HS-27A (cell line): ENCODE data around the gene DTX1.

ENCODE experiments used
- DNase-seq: peaks from one replicate; pipeline ENCODE4 v3.0.0-alpha.2; 2012; ENCODE audit warnings: low read depth, missing footprints

The DTX1 gene

DNA sequence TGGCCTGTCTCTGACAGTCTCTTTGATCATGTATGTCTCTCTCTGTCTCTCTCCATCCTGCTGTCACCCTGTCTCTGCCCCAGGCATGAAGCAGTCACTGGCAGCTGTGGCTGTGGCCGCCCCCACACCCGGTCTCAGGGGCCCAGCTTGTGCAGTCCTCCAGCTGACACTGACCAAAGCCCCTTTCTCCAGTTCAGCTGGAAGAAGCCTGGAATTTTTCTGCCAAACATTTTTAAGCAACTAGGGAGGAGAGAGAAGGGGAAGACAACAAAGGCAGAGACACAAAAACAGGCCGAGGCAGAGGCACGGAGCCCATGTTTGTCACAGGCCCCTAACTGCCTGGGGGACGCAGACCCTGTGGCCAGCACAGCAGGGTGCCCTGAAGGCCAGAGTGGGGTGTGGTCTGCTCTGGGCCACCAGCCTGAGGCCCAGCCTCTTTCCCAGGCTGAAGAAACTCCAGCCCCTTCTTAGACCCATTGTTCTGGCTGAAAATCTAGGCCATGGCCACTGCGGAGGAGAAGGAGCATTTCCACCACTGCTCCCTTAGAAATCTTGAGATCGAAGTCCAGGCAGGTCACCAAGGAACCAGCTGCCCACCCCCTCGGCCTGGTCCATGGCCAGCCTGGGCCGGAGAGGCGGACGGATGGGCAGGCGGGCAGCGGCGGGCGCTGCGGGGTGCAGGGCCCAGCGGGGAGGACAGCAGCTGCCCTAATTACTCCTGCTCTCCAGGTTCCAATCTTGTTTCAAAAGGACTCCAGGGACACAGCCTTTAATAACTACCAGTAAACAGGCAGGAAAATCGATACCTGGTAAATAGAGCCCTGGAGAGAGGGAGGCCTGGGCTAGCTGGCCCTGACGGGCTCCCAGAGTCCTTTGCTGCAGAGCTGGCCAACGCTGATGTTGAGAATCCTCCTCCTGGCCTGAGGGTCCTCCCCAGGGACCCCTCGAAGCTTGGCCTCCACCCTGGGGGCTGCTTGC, 14.9 kb downstream of the DTX1 start:
- no peak for DNase-seq

GRCh38 chr12:113072136-113072535, 15.6 kb downstream of the DTX1 start:
- no peak for DNase-seq

DNA sequence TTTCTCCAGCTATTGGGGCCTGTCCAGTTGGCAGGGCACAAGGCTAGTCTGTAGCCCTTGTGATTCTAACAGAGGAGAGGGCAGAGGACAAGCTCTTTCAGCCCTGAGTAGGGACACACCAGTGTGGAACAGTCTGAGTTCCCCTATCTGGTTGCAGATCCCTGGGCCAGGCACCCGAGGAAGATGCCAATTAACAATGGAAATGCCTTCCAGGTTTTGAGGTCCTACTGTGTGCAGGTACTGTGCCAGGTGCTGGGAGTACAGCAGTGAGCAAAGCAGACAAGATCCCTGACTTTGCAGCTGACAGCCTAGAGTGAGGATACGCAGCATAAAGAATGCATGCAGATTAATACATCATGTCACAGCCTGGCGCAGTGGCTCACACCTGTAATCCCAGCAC, 17.1 kb downstream of the DTX1 start:
- no peak for DNase-seq

DNA sequence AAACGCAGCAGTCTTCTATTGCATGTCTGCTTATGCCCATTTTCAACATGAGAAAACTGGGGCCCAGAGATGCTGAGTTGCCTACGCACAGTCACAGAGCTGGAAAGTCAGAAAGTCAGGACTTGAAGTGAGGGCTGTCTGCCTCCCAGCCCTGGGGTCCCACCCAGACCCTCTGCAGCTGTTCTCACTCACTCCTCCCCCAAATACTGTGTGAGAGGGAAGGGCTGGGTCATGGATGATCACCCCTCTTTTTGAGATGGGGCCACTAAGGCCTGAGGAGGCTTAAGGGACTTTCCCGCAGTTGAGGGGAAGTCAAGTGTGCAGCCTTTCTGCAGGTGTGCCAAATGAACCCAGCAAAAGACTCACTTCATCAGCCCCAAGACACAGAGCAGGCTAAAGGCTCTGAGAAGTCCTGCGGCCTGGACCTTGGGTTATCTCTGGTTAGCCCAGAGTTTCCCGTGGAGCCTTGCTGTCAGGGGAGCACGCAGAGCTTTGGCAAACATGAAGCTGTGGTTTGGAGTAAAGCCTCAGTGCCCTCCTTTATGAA, 18.7 kb downstream of the DTX1 start:
- DNase-seq: no peak

GRCh38 chr12:113077057-113077858, 20.7 kb downstream of the DTX1 start:
- no peak for DNase-seq

GRCh38 chr12:113077859-113078255, 21.3 kb downstream of the DTX1 start:
- no peak for DNase-seq

DNA sequence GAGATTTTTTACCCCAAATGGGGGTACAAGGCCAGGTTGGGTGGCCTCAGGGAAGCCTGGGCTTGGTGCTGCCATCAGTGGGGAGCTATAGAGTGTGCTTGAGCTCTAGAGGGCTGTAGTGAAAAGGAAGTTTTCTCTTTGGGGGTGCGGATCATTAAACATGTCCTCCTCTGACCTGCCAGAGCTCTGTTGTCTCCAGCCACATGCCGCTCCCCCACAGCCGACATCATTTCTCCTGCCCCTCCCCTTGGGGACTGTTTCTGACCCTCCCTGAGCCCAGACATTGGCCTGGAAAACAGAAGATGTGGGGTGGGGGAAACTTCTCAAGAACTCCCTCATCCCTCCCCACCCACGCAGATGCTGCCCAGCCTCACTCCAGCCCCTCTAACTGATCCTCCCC, 25.3 kb downstream of the DTX1 start:
- DNase-seq: no peak

DNA sequence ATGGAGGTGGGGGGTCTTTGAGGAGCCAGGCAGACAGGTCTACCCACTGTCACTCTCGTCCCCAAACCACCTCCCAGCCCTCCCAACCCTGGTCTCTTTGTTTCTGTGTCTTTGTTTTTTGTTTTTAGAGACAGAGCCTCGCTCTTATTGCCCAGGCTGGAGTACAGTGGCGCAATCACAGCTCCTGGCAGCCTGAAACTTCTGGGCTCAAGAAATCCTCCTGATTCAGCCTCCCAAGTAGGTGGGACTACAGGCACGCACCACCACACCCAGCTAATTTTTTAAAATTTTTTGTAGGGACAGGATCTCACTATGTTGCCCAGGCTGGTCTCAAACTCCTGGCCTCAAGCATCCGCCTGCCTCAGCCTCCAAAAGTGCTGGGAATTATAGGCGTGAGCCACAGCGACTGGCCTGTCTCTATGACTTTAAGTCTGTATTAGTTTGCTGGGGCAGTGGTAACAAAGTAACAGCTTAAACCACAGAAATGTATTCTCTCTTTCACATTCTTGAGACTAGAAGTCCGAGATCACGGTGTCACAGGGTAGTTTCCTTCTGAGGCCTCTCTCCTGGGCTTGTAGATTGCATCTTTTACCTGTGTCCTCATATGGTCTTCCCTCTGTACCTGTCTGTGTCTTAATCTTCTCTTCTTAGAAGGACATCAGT, 26.1 kb downstream of the DTX1 start:
- no peak for DNase-seq

- no peak for DNase-seq
Measured at GRCh38 chr12:113083863-113084435, 27.4 kb downstream of the DTX1 start.

GRCh38 chr12:113086249-113087164, 30.0 kb downstream of the DTX1 start:
- no peak for DNase-seq

- DNase-seq: no peak
Measured at GRCh38 chr12:113087193-113087592, 30.7 kb downstream of the DTX1 start.

GRCh38 chr12:113088037-113088436, 31.5 kb downstream of the DTX1 start:
- no peak for DNase-seq

GRCh38 chr12:113088971-113089756, 32.6 kb downstream of the DTX1 start:
- DNase-seq: no peak

- no peak for DNase-seq
Measured at GRCh38 chr12:113089839-113090238, 33.3 kb downstream of the DTX1 start.

DNA sequence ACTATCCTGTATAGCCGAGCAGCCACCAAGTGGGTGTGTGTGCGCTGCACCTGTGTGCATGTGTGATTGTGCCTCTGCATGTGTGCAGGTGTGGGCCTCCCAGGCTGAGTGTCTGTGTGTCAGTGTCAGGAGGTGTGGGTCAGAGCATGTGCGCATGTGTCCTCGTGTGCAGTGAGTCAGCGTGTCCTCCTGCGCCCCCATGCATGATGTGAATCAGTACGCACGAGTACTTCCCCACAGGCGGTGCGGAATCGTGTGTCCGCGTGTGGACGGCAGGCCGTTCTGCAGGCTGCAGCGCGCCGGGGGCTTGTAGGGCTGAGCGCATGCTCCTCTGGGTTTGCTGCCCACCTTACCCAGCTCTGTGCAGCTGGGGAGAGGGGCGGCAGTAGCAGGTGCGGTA, 34.2 kb downstream of the DTX1 start:
- no peak for DNase-seq

DNA sequence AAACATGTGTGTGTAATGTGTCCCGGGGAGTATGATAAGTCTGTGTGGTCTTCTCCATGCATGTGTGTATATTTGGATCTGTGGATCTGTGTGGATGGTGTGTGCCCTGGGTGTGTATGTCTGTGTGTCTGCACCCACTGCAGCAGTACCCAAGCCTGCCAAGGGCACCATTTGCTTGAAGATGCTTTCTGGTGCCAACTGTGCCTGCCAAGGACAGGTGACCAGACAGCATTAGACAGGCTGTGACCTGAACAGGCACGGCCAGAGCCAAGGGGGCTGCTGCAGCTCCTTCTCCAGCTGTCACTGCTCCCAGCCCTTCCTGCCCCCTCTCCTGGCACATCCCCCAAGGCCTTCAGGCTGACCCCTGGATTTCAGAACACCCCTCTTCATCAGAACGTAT, 35.0 kb downstream of the DTX1 start:
- no peak for DNase-seq

GRCh38 chr12:113092607-113093408, 36.3 kb downstream of the DTX1 start:
- no peak for DNase-seq

DNA sequence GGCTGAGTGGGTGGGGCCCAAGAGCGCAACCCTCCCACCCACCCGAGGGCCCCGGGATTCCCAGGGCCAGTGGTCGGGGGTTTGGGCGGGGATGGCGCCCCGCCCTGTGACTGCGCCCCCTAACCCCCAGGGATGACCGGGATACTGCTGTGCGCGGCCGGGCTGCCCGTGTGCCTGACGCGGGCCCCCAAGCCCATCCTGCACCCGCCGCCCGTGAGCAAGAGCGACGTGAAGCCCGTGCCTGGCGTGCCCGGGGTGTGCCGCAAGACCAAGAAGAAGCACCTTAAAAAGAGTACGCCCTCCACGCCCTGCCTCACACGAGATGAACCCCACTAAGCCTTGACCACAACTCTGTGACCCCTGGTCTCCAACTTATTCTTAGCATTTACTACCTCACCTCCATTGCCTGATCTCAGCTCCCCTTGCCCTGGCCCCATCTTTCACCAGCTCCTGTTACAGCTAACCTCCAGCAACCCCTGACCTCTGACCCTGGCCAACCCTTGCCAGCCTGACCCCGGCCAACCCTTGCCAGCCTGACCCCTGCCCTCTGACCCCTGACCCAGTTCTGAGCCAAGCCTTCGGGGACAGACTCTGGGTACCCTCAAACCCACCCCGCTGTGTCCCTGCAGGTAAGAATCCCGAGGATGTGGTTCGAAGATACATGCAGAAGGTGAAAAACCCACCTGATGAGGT, 37.0 kb downstream of the DTX1 start:
- DNase-seq: no peak
